Right lobe of liver (tissue), 6 donors: ENCODE data around the gene SLC11A1. TPM values are rescaled to one million over a fixed set of nuclear protein-coding genes. Genes with fewer than 3 reads are reported as not detected.

Experiments used
- ATAC-seq, 4 donors: fragments of 200-7000 bp; cut with Tn5 transposase; one replicate each; pipeline ENCODE4 v1.9.1; 2020; ENCODE audit warnings: mild to moderate bottlenecking in 4 of 4, moderate library complexity in 4 of 4
- DNase-seq, 3 donors: peaks; one replicate each; pipeline ENCODE4 v3.0.0-alpha.2; 2020
- H3K27ac ChIP-seq, 3 donors: fragments of 200-600 bp; one replicate each; pipeline ENCODE4 v1.8.0; 2022
- H3K27me3 ChIP-seq, 2 donors: fragments of 200-600 bp; one replicate each; pipeline ENCODE4 v1.8.0; 2022
- H3K36me3 ChIP-seq, 4 donors: fragments of 200-600 bp; sonication (generic) in 1 of 4; one replicate each; pipeline versions ENCODE4 v1.5.1 to v1.8.0; 2017 to 2022; ENCODE audit warnings: control low read depth in 1 of 4
- H3K4me1 ChIP-seq, 4 donors: fragments of 200-600 bp; sonication (generic) in 1 of 4; one replicate each; pipeline versions ENCODE4 v1.5.1 to v1.8.0; 2017 to 2022; ENCODE audit warnings: control low read depth in 1 of 4
- H3K4me3 ChIP-seq, 3 donors: fragments of 200-600 bp; one replicate each; pipeline ENCODE4 v1.8.0; 2022
- H3K9me3 ChIP-seq, 4 donors: fragments of 200-600 bp; sonication (generic) in 1 of 4; one replicate each; pipeline versions ENCODE4 v1.5.1 to v1.8.0; 2017 to 2022; ENCODE audit warnings: control low read depth in 1 of 4
- CTCF ChIP-seq, 4 donors: fragments of 200-600 bp in 3 of 4; fragments of 450-650 bp in 1 of 4; IDR thresholded peaks; one replicate each; pipeline versions ENCODE4 v1.5.1 to v1.8.0; 2016 to 2022; ENCODE audit warnings: antibody characterized with exemption in 4 of 4, mild to moderate bottlenecking in 2 of 4
- POLR2A ChIP-seq: fragments of 450-650 bp; IDR thresholded peaks from one replicate; pipeline ENCODE4 v1.6.1; 2017; ENCODE audit warnings: antibody characterized with exemption, mild to moderate bottlenecking
- WGBS: methylation state at CpG from one replicate; pipeline ENCODE4 v1.1.6; 2018; ENCODE audit warnings: low coverage, low lambda C conversion rate; ENCODE audit not compliant: insufficient coverage; ENCODE audit errors: missing lambda C conversion rate; 5-methylcytosine and 5-hydroxymethylcytosine counted together
- intact Hi-C, 2 donors: fragments of 100-400 bp; cut with DNase I; formaldehyde crosslinking; loops; one replicate each; pipeline versions ENCODE4 v1.11.2 to v1.14.1; 2022
- total RNA-seq, 6 experiments: library from RNA; depleted of rRNA in 2 of 6; stranded (reverse); fragments of >200 nt in 2 of 6; fragmentation: NEBNext Ultra II Directional in 3 of 6; extraction: Animal tissue kit (Norgen Biotek cat#: 25700) in 3 of 6; gene quantifications; one replicate each; pipeline versions ENCODE4 v1.1.0 to v1.2.4, GENCODE V29; 2016 to 2023
- donor health status: DM: no; HTN: yes; CAD: no.
- donor health status: DM: no; HTN: no; CAD: no.
- donor health status: DM: no; HTN: no; CAD: no.
- donor health status: DM: no; HTN: yes; CAD: no.
- donor health status: DM: no; HTN: yes; CAD: no.

Gene SLC11A1
- total RNA-seq, 6 experiments from 2014 or later = 4.2 to 13.2 (median 11.0) TPM

GRCh38 chr2:218340656-218341055 lies 41.4 kb upstream of the SLC11A1 start:
- TF ChIP-seq CTCF (IDR thresholded peaks at IDR 0.05) (no peak), POLR2A (no peak)

DNA sequence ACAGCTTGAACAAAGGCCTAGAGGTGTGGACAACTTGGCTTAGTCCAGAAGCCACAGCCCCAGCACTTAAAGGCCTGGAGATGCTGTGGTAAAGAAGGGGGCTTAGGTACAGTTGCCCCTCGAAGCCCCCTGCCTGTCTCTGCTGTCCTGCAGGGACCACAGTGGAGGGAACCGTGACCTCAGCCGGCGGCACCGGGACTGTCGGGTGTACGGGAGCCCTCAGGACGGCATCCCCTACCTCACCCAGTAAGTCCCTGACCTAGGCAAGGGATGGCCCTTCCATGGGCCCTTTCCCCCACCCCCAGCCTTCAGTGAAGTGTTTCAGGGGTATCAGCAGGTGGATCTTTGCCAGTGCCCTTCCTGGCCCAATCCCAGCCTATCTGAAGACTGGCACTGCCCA lies 40.7 kb upstream of the SLC11A1 start:
- no peak for DNase-seq
- peaks cover 0 to 44% (median 19%) of the 10 kb centered on the region in 4 donors for H3K36me3 ChIP-seq
- WGBS = no CpG with 5 or more reads among the region's 8 CpGs

More at GRCh38 chr2:218340656-218341055, 41.4 kb upstream of the SLC11A1 start:
- Histone ChIP-seq H3K9me3 (no peaks in the 10 kb centered on the region), H3K4me1 (peaks cover 0 to 20% (median 0%) of the 10 kb centered on the region in 4 donors), H3K36me3 (peaks cover 0 to 44% (median 19%) of the 10 kb centered on the region in 4 donors), H3K27me3 (no peaks in the 10 kb centered on the region), H3K4me3 (no peak overlapping the region), H3K27ac (no peak overlapping the region)
- DNase-seq = no peak
- ATAC-seq = no peak
- intact Hi-C loops = no loop called here
- WGBS = 87% methylated on average over 9 of the region's 9 CpGs

DNA sequence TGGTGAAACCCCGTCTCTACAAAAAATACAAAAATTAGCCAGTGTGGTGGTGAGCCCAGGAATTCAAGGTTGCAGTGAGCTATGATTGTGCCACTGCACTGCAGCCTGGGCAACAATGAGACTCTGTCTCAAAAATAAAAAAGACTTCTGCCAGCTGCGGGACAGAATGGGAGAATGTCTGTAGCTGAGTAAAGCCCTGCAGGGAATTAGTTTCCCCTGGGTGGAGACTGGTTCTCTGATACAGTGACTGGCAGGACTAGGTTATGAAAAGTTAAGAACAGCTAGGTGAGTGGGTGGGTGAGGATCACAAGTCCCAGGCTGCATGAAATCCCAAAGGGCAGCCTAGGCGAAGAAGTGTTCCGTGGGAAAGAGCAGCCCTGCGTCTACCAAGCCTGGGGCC lies 39.2 kb upstream of the SLC11A1 start:
- 83% methylated on average over 1 of the region's 5 CpGs for WGBS
- no peak overlapping the region for H3K27ac ChIP-seq
- no peak for TF ChIP-seq POLR2A
- no peak for TF ChIP-seq CTCF (IDR thresholded peaks at IDR 0.05)

More for the DNA sequence above, 40.7 kb upstream of the SLC11A1 start:
- H3K4me3 ChIP-seq = no peak overlapping the region
- ATAC-seq = no peak
- intact Hi-C loops = no loop called here
- no peak overlapping the region for H3K27ac ChIP-seq
- TF ChIP-seq POLR2A (no peak), CTCF (IDR thresholded peaks at IDR 0.05) (no peak)
- H3K4me1 ChIP-seq = peaks cover 0 to 13% (median 0%) of the 10 kb centered on the region in 4 donors
- H3K27me3 ChIP-seq = no peaks in the 10 kb centered on the region
- no peaks in the 10 kb centered on the region for H3K9me3 ChIP-seq

DNA sequence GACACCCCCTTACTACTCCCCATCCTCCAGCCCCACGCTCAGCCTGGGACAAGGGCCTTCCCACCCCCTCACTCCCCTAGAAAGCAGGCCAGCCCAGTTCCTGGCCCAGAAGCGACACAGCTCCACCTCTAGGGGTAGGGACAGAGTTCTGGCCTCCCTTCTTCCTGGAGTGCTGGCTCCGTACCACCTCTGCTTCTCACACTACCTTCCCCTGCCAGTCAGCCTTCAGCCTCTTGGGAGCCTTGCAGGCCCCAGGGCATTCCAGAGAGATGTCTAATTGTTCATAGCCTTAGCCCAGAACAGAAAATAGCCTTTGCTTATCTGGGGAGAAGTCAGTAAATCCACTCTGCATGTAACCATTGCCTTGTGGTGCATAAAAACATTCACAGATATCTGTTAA lies 38.5 kb upstream of the SLC11A1 start:
- no CpG with 5 or more reads among the region's 3 CpGs for WGBS

More for the DNA sequence above, 39.2 kb upstream of the SLC11A1 start:
- no peaks in the 10 kb centered on the region for H3K27me3 ChIP-seq
- DNase-seq (no peak), ATAC-seq (no peak)
- no peaks in the 10 kb centered on the region for H3K9me3 ChIP-seq
- H3K4me3 ChIP-seq = no peak overlapping the region
- H3K36me3 ChIP-seq = peaks cover 0 to 44% (median 19%) of the 10 kb centered on the region in 4 donors
- H3K4me1 ChIP-seq = peaks cover 0 to 14% (median 0%) of the 10 kb centered on the region in 4 donors
- intact Hi-C loops = no loop called here

More for the DNA sequence above, 38.5 kb upstream of the SLC11A1 start:
- intact Hi-C loops = no loop called here
- H3K4me3 ChIP-seq = no peak overlapping the region
- H3K4me1 ChIP-seq = peaks cover 0 to 10% (median 0%) of the 10 kb centered on the region in 4 donors
- H3K27ac ChIP-seq = no peak overlapping the region
- H3K27me3 ChIP-seq = no peaks in the 10 kb centered on the region
- TF ChIP-seq CTCF (IDR thresholded peaks at IDR 0.05) (no peak), POLR2A (no peak)
- H3K36me3 ChIP-seq = peaks cover 0 to 44% (median 19%) of the 10 kb centered on the region in 4 donors
- DNase-seq (no peak), ATAC-seq (no peak)
- H3K9me3 ChIP-seq = no peaks in the 10 kb centered on the region
